T1000 (cell line): Measurements from ENCODE around the gene LYPD3.
"Not testable (repeated sequence)": the region's sequence is repeated elsewhere in the genome, so short reads cannot be mapped to it uniquely, and the experiment has no call there.

ENCODE experiments used
- DNase-seq: peaks from one replicate; lab custom pipeline; 2025; ENCODE audit warnings: mixed read lengths; lab: John Stamatoyannopoulos, UW

The LYPD3 gene

GRCh38 chr19:43465468-43466120 is at the start of gene LYPD3:
LYPD3 (minus strand) TSS chr19:43465608; CDS start chr19:43465571, 37 bp downstream.
- peak; percentile 66 for DNase-seq

GRCh38 chr19:43512399-43512798 is 47.0 kb upstream of the LYPD3 start:
- not testable (repeated sequence) for DNase-seq

- no peak for DNase-seq
Observed at GRCh38 chr19:43511324-43511723, 45.9 kb upstream of the LYPD3 start.

DNA sequence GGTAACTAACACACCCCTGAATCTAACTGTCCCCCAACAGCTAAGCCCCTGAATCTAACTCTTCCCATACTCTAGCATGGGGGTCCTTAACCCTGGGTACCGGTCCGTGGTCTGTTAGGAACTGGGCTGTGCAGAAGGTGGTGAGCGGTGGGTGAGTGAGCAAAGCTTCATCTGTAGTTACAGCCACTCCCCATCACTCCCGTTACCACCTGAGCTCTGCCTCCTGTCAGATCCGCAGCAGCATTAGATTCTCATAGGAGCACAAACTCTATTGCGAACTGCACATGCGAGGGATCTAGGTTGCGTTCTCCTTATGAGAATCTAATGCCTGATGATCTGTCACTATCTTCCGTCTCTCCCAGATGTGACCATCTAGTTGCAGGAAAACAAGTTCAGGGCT is 45.3 kb upstream of the LYPD3 start:
- DNase-seq = no peak

- DNase-seq = no peak
Observed at GRCh38 chr19:43507880-43508279, 42.5 kb upstream of the LYPD3 start.

DNA sequence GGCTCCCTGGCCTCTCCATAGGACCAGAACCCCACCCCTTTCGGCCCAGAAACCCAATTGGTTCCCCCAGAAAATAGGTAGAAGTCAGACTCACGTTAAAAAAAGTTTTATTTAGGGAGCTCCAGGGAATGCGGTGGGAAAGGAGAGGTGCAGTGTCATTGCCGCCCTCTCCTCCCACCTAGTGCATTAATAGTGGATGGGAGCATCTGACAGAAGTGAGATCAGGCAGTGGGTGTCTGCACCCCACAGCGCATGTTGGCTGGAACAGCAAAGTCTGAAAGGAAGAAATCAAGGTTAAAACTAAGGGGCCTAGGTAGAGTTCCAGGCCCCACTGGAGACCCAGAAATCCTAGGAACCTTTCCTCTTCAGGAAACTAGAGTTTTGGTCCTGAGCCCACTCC is 41.2 kb upstream of the LYPD3 start:
- no peak for DNase-seq

- no peak for DNase-seq
Observed at GRCh38 chr19:43505941-43506340, 40.5 kb upstream of the LYPD3 start.

DNA sequence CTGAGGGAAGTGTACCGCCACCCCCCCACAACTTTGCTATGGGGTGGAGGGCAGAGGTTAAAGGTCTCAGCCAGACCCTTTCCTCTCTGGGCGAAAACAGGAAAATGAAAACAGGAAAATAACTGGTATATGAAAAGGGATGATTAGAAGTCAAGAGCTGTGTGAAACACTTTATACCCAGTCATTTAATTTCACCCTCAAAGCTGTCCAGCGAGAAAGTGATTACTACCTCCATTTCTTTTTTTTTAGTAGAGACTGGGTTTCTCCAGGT is 39.7 kb upstream of the LYPD3 start:
- DNase-seq = no peak

DNA sequence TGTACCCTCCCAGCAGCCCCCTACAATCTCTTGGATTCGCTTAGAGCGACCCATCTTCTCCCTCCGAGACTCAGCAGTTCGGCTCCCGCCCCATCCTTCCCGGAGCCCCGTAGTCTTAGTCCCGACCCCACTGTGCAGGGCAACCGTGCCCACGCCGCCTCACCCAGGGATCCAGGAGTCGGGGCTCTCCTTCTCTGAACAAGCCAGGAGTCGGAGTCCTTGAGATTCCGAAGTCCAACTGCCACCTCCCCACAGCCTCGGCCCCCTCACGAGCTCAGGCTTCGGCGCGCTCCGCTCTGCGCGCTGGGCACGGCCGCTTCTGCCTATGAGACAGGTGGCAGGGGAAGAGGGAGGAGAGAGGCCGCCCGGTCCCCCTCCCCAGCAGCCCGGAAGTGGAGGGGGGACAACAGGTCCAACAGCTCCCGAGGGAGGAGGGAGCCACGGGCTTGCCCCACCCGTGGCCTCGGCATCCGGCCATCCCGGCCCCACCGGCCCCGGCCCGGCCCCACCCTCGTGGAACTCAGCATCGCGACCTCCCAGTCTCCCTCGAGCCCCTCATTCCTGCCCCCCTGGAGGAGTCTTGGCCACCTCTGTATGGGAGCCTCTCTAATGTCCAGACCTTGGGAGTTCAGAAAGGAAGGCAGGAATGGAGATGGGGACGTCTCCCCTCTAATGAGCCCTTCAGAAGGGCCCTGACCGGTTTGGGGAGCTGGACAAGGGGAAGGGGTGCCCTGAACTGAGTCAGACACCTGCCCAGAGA is 39.2 kb upstream of the LYPD3 start, which contains the start of gene PHLDB3:
TSS of gene PHLDB3 (minus strand) at position 321 of the 760 bp plus-strand sequence. CDS start 628 bp downstream, outside the sequence.
- DNase-seq = no peak

DNA sequence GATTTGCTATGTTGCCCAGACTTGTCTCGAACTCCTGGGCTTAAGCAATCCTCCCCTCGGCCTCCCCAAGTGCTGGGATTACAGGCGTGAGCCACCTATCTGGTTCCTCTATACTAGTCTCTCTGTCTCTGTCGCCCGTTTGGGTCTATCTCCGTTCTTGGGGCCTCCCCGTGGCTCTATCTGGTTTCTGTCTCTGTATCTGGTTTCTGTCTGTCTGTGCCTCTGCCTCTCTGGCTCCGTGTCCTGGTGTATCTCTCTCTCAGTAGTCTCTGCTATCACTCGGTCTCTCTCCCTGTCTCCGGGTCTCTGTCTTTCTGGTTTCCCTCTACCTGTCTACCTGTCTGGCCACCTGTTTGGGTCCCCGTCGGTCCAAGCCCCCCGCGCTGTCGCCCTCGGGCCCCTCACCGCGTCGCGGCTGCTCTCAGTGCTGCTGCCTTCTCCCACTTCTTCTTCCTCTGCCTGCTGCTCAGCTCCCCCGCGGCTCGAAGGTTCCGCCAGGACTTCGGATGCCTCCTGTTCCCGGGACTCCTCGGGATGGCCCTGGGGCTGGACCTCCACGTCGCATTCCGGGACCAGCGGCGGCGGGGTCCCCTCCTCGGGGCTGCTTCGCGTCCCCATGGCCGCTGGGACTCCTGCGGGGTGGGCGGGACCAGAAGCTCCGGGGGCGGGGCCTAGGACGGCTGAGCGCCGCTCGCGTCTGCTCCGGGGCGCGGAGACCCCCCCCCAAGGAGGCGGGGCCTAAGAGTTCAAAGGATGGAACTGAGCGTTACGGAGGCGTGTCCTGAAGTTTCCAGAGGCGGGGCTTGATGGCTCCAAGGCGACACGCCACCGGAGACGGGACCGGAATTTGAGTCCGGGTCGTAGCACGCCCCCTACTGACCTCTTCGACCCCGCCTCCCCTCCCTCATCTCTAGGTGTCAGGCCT is 38.4 kb upstream of the LYPD3 start:
- peak; percentile 91 for DNase-seq

GRCh38 chr19:43502419-43502976 is 37.1 kb upstream of the LYPD3 start:
- DNase-seq = no peak

DNA sequence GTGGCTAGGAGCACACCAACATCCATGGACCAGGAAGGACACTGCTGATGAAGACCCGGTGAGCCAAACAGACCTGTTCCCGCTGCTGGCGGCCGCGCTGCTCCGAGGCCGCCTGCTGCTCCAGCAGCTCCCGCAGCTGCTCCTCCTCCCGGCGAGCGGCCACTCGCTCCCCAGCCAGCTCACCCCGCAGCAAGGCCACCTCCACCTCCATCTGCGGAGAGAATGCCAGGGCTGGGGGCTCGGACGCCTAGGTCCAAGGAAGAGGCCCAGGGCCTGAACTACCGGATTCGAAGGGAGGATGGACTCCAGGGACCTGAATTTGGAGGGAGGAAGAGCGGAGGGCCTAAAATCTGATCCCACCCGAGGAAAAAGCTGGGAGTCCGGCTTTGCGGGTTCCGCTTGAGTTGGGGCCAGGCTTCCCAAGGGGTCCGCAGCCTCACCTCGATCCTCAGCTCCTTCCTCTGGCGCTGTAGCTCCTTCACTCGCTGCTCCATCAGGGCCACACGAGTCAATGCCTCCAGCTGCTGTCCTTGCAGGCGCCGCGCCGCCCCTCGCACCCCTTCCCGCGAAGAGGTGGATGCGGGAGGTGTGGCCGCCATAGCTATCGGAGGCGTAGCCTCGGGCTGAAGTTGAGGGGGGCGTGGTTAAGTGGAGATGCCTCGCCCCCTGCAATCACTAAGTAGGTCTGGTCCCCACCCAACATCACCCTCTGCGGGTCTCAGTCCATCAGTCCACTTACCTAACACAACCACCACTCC is 36.4 kb upstream of the LYPD3 start:
- DNase-seq = no peak

- no peak for DNase-seq
Observed at GRCh38 chr19:43499042-43499441, 33.6 kb upstream of the LYPD3 start.

GRCh38 chr19:43498233-43498842 is 32.9 kb upstream of the LYPD3 start:
- DNase-seq = no peak

GRCh38 chr19:43496960-43497359 is 31.6 kb upstream of the LYPD3 start:
- DNase-seq = no peak

DNA sequence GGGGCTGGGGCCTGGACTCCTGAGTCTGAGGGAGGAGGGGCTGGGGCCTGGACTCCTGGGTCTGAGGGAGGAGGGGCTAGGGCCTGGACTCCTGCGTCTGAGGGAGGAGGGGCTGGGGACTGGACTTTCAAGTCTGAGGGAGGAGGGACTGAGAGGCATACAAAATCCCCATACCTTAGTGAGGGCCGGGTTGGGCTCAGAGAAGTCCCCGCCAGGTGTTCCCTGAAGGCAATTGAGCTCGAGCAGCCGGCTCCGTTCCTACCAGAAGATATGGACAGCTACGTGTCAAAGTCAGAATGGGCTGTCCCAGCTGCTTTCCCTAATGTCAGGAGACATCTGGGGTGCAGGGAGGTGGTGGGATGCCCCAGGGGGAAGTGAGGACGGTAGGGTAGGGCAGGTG is 29.7 kb upstream of the LYPD3 start:
- no peak for DNase-seq

- no peak for DNase-seq
Observed at GRCh38 chr19:43490759-43491158, 25.4 kb upstream of the LYPD3 start.

DNA sequence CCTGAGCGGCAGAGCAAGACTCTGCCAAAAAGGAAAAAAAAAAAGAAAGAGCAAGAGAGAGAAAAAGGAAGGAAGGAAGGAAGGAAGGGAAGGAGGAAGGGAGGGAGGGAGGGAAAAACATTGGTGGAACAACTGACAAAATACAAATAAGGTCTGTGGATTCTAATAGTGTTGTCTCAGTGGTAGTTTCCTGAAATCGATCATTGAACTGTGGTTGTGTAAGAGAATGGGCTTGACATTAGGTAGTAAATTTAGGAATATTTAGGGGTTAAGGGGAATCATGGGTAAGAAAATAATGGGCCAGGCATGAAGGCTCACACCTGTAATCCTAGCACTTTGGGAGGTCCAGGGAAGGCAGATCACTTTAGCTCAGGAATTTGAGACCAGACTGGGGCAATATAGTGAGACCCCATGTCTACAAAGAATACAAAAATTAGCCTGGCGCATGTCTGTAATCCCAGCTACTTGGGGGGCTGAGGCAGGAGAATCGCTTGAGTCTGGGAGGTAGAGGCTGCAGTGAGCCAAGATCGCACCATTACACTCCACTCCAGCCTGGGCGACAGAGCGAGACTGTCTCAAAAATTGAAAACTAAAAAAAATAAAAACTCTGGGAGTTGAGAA is 24.7 kb upstream of the LYPD3 start:
- DNase-seq = no peak

- DNase-seq = no peak
Observed at GRCh38 chr19:43489310-43489709, 23.9 kb upstream of the LYPD3 start.

- no peak for DNase-seq
Observed at GRCh38 chr19:43488179-43488578, 22.8 kb upstream of the LYPD3 start.

DNA sequence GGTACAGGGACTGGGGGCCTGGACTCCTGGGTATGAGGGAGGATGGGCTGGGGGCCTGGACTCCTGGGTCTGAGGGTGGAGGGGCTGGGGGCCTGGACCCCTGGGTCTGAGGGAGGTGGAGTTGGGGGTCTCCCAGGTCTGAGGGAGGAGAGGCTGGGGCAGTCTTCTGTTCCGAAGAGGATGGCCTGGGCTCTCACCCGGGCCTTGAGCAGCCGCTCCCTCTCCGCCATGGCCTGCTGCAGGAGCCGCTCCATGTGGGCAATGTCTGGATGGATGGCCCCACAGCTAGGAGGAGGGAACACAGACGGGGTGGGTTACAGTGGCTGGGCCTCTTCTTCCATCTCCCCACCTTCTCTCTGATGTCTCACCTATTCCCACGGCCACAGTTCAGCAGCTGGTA is 21.0 kb upstream of the LYPD3 start:
- DNase-seq = no peak
